Glomerular endothelial cell (primary cell): ENCODE results near the gene SIRPA. TPM values are rescaled to one million over a fixed set of nuclear protein-coding genes. Genes with fewer than 3 reads are reported as not detected.

ENCODE experiments used
- DNase-seq: peaks from one replicate; pipeline ENCODE4 v3.0.0-alpha.2; 2011; ENCODE audit warnings: low read depth, low spot score; ENCODE audit errors: extremely low read depth
- total RNA-seq: library from RNA; depleted of rRNA; stranded (reverse); fragments of >200 nt; gene quantifications from 2 replicates; pipeline ENCODE4 v1.2.3, GENCODE V29; 2015

The SIRPA gene
- total RNA-seq, 1 donor from 2014 or later: 35.6 TPM

- no peak for DNase-seq
Observed at GRCh38 chr20:1885940-1886693, 9.1 kb upstream of the SIRPA start.

- DNase-seq: no peak
Observed at GRCh38 chr20:1887321-1887720, 7.9 kb upstream of the SIRPA start.

DNA sequence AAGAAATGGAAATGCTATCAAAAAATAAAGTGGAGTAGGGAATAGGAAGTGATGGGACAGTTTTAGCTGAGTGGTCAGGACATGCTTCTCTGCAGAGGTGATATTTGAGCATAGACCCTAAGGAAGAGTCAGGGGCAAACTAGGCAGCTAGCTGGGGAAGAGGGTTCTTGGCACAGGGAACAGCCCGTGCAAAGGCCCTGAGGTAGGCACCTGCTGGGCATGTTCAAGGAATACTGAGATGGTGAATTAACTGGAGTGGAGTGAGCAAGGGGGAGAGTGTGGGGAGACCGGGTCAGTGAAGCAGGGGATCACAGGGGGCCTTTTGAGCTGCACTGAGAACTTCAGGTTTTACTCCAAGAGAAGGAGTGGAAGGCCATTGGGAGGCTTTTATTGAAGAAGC lies 7.5 kb upstream of the SIRPA start:
- DNase-seq: no peak

DNA sequence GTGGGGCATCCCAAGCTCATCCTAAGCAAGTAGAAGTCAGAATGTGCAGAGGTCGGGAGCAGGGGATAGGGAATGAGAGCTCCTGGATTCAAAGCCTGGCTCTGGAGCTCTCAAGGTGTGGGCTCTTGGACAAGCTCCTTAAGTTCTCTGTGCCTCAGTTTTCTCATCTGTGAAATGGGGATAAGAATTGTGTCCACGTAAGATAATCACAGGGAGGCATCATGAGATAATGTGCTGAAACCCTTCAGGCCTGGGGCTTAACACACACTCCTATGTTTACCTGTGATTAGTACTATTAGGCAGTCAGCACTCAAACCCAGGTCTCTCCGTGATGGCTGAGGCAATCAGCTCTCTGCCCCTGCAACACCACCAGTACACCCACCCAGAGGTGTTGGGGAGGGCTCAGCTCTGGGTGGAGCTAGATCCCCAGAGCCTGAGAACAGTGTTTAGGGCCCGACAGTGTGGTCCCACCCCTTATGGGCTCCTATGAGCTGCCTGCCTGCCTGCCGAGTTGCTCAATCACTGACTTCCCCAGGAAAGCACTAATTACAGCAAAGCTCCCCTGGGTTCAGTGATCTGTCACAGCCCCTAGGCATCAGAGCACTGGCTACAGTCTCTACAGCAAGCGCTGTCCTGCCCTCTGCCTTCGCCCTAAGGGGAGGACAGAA lies 6.3 kb upstream of the SIRPA start:
- DNase-seq: no peak

DNA sequence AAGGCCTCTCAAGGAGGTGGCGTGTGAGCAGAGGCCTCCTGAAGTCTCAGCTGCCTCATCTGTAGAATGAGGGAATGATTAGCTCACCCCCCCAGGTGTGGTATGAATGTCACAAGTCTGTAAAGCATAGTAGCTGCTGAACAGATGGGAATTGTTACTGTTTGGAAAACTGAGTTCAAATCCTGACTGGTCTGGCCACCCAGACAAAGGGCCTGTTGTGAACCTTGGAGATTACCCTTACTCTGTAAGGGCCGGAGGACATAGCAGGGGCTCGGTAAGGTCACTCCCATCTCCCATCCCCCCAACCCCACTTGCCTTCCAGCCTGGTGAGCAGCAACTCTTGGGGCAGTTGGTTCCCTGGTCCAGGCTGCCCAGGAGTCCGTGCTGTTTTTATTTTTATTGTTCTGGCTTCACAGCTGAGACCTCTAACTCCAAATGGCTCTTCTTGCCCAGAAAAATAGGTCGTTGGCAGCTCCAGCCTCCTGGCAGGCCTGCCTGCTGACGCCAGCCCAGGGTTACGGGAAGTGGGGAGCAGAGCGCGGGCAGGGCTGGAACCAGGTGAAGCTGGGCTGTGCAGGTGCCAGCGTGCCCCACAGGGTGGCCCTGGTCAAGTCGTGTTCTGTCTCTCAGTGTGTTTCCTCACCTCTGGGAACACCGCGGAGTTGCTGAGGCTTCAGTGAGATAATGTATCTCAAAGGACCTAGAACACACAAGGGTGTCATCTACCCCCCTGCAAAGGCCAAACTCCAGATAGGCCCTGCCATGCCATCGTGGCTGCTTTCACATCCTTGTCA lies 4.5 kb upstream of the SIRPA start:
- DNase-seq: no peak

DNA sequence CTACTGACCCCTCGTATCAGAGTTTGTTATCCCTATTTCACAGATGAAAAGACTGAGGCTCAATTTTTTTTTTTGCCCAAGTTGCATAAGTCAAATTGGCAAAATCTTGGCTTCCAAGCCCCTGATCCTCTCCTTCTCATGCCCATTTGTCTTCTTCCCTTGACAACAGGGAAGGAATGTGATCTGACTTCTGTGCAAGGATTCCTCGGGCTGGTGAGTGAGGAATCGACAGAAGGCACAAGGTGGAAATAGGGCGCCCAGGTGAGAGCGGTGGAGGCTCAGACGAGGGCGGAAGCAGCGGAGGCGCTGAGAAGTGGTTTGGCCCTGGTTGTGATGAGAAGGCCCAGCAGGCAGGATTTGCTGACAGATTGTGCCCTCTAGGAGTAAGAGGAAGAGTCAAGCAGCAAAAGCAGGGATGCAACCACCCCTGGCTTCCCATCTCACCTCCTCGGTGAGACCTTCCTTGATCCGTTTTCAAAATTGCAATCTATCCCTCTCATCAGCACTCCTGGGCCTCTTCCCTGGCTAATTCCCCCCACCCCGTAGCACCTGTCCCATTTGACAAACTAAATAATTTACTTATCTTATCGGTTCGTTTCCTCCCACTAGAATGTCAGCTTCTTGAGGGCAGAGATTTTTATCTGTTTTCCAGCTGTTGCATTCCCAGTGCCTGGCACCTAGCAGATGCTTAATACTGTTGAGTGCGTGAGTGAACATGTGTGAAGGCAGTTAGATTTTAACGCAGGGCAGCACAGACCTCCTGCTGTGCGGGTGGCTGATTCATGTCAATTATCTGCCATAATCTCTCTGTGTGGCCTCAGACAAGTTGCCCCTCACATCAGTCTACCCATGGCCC lies 3.7 kb upstream of the SIRPA start:
- DNase-seq: no peak

DNA sequence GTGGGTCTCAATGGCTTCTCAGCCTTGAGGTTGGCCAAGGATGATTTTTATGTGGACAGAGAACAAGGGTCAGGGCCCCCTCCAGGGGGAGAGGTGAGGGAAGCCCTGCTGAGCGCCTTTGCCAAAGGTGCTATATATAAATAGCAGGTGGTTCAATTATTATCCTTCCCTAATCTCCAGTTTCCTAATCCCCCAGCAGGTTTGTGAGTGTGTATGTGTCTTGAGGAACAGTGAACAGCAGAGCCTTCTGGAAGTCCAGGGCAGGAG lies 3.2 kb upstream of the SIRPA start:
- DNase-seq: no peak

GRCh38 chr20:1893721-1894470 lies 1.3 kb upstream of the SIRPA start:
- no peak for DNase-seq

DNA sequence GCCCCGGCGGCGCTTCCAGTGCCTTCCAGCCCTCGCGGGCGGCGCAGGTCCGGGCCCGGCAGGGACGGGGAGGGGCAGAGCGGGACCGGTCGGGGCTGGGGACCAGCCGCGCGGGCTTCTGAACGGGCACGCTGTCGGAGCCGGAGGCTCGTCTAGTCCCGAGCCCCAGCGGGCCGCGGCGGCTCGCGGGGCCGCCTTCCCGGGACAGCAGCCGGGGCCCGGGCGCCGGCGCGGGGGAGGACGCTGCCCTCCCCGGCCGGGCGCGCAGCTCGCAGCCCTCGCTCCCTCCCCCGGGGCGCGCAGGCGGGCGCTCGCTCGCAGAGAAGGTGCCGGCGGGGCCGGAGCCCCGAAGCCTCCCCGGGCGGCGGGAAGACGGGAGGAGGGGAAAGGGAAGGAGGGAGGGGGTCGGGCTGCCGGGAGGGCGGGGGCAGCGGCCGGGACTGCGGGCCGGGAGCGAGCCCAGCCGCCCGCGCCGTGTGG lies 696 bp upstream of the SIRPA start:
- DNase-seq: no peak

- no peak for DNase-seq
Observed at GRCh38 chr20:1895674-1896483, 672 bp downstream of the SIRPA start.

DNA sequence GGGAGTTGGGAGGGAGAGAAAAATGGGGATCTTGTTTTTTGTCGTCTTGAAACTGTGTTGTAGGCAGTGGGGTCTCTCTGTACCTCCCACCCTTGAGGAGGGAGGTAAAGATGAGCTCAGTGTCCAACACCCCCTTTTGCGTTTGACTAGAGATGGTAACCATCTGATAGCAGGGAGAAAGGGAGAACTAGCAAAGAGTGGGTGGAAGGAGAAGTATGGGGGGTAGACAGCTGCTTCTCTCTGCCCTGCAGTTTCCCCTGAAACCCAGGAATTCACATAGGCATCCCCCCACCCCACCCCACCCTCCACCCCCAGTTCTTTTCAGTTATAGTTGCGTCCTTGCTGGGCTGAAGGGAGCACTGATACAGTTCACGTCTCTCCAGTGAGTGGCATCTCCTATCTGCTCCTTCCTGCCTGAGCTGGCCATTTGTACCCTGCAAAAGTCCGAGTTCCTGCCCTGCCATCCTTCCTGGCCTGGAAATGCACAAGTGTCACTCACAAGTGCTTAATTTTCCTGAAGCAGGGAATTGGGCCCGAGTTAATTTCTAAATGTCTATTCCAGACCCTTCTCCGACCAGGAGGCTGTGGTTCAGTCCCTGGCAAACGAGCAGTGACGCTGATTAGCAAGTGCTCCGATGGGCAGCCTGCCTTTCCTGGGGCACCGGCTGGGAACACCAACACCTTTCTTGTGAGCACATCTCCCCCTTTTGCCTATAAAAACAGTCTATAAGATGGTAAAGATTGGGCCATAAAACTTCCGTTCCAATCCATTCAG lies 1.5 kb downstream of the SIRPA start:
- DNase-seq: no peak

DNA sequence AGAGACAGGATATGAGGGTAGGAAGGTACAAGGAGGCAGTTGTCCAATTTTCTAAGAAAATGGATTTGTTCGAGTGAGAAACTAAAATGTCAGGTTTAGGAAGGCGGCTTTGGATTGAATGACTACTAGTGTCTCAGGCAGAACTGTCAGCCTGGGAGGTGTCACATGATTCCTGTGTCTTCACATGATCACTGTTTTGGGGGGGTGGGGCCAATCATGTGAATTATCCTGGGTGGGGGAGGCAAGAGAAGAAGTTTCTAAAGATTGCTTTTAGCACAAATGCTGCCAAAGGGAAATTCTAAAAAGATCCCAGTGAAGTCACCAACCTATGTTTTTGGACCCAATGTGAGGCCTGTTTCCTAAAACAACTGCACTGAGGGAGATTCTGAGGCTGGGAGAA lies 2.3 kb downstream of the SIRPA start:
- DNase-seq: no peak

- DNase-seq: no peak
Observed at GRCh38 chr20:1897965-1898464, 2.8 kb downstream of the SIRPA start.

DNA sequence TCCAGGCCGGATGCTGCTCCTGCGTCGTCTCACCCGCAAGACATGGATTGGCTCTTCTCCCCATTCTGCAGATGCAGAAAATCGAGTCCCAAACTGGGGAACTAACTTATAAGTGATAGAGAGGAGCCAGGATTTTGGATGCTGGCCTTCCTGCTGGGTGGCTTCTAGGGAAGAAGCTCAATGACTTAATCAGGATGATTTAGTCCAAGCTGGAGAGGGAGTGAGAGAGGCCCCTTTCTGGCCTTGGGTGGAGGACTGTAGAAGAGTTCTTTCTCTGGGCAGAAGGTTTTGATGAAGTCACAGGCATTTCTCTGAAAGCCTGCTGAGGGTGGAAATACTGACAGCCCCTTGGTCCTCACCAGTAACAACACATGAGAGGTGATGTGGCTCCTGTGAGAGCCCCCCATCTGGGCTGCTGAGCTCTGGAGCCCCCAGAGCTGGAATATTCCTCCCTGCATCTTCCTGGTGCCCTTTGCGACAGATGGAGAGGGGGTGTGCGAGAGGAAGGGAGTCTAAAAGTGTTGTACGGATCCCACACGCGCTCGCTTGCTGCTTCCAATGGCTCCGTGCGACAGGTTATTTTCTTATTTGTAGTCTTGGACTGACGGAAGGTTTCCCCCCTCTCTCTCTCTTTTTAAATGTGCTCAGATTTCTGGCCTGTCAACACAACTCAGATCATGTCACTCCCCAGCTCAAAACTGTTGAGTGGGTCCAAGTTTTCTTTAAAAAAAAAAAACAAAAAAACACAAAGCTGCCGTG lies 3.5 kb downstream of the SIRPA start:
- no peak for DNase-seq

DNA sequence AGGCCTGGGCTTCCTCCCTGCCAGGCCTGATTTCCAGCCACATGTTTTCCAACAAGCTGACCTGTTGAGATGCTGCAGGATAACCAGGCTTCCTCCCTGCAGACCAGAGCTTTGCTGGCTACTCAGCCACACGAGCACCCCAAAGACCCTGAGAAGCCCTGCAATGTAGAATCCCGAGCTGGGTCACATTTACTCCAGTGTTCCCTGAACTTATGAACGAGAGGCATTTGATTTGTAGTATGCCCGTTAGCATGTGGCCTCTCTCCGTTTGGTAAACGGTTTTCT lies 4.0 kb downstream of the SIRPA start:
- no peak for DNase-seq

GRCh38 chr20:1900321-1900801 lies 5.2 kb downstream of the SIRPA start:
- DNase-seq: peak; percentile 29

DNA sequence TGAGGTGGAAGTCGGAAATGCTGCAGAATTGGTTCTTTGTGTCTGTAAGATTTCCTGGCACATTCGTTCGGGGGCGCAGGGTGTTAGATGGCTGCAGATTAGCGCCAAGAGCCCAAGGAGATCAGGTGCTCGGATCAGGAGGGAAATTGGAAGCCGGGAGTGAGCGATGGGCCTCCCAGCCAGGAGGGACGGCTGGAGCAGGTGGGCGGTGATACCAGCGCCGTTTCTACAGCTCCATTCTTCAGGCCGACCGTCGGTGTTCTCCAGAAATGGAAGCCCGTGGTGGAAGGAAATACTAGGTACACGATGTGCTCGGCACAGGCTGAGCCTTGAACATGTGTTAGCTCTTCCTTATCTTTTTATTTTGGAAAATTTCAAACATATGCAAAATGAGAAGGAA lies 6.5 kb downstream of the SIRPA start:
- DNase-seq: no peak

DNA sequence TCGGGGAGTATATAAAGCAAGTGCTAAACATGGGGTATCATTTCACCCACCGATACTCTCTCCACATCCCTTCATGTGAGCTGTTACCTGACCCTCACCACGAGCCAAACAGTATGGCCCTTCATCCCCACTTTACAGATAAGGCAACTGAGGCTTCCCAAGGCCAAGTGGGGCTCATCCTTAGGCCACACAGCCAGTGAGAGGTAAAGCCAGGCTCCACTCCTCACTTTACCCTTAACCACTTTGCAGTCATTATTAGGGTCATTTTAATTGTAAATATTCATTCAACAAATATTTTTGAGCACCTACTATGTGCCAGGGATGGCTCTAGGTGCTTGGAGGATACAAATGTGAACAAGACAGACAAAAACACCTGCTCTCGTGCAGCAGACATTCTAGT lies 7.0 kb downstream of the SIRPA start:
- no peak for DNase-seq
